ENCODE measurements around the gene AOC3. TPM values are rescaled to one million over a fixed set of nuclear protein-coding genes. Genes with fewer than 3 reads are reported as not detected.
"Not testable (repeated sequence)": the region's sequence is repeated elsewhere in the genome, so short reads cannot be mapped to it uniquely, and the experiment has no call there.

Gene AOC3
- polyA plus RNA-seq, 3 donors: 0.85 TPM; not detected in 2

DNA sequence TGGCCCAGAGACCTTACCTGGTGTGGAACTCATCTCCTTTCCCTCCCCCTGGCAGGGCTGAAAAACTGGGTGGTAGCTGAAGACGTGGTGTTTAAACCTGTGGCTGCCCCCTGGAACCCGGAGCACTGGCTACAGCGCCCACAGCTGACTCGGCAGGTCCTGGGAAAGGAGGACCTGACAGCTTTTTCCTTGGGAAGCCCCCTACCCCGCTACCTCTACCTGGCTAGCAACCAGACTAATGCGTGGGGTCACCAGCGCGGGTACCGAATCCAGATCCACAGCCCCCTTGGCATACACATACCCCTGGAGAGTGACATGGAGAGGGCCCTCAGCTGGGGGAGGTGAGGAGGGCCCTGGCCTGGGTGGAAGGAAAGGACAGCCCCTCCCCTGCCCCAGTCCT, 2.0 kb upstream of the AOC3 start:
- H3K4me2 ChIP-seq (replicated peaks; ENCODE audit: extremely low read depth, low read length, poor library complexity, severe bottlenecking): no peak overlapping the region
- H3K36me3 Mint-ChIP-seq: peaks cover 17 to 19% of the 10 kb centered on the region in 2 donors
- H3K36me3 ChIP-seq (replicated peaks in 1 of 2; ENCODE audit: control insufficient read depth in 1 of 2, insufficient read depth in 2 of 2, low read length in 2 of 2): peaks cover 18 to 19% of the 10 kb centered on the region in 2 donors
- no peaks in the 10 kb centered on the region for H3K27me3 ChIP-seq (ENCODE audit: control insufficient read depth in 2 of 2, insufficient read depth in 2 of 2, low read length in 2 of 2)
- H3K27me3 Mint-ChIP-seq (ENCODE audit: low read depth in 3 of 3): peaks cover 3 to 5% (median 5%) of the 10 kb centered on the region in 3 donors
- no peaks in the 10 kb centered on the region for H3K9me3 ChIP-seq (replicated peaks in 1 of 2; ENCODE audit: control insufficient read depth in 1 of 2, insufficient read depth in 1 of 2, low read length in 2 of 2)
- no peak overlapping the region for H3K4me3 ChIP-seq (replicated peaks in 1 of 3; ENCODE audit: low read depth in 2 of 3, low read length in 3 of 3)
- no peak overlapping the region for H2AFZ ChIP-seq (ENCODE audit: insufficient read depth, low read depth, low read length, poor library complexity, severe bottlenecking)
- TF ChIP-seq, protein P1, sequence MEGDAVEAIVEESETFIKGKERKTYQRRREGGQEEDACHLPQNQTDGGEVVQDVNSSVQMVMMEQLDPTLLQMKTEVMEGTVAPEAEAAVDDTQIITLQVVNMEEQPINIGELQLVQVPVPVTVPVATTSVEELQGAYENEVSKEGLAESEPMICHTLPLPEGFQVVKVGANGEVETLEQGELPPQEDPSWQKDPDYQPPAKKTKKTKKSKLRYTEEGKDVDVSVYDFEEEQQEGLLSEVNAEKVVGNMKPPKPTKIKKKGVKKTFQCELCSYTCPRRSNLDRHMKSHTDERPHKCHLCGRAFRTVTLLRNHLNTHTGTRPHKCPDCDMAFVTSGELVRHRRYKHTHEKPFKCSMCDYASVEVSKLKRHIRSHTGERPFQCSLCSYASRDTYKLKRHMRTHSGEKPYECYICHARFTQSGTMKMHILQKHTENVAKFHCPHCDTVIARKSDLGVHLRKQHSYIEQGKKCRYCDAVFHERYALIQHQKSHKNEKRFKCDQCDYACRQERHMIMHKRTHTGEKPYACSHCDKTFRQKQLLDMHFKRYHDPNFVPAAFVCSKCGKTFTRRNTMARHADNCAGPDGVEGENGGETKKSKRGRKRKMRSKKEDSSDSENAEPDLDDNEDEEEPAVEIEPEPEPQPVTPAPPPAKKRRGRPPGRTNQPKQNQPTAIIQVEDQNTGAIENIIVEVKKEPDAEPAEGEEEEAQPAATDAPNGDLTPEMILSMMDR (IDR thresholded peaks at IDR 0.05): no peak
- H3K4me1 Mint-ChIP-seq: peaks cover 23% of the 10 kb centered on the region
- H3K27ac ChIP-seq (ENCODE audit: low read depth in 1 of 2, low read length in 2 of 2): no peak overlapping the region
- no peaks in the 10 kb centered on the region for H3K9me3 Mint-ChIP-seq
- 93% methylated on average over 3 of the region's 9 CpGs for WGBS (ENCODE audit: insufficient coverage)
- intact Hi-C loops (cut with micrococcal nuclease): loop anchor here in 1 of 2 donors (10.0 kb wide), 1 partner anchor 146 kb away; the partner anchor contains the start of gene RPL27
- no peak overlapping the region for H3K4me3 Mint-ChIP-seq
- DNase-seq: no peak
- no peak overlapping the region for H3K27ac Mint-ChIP-seq
- peaks cover 20% of the 10 kb centered on the region for H4K20me1 ChIP-seq (ENCODE audit: insufficient read depth, low read length)
- no peaks in the 10 kb centered on the region for H3K79me2 ChIP-seq (ENCODE audit: insufficient read depth, low read length)
- peaks cover 19 to 23% of the 10 kb centered on the region in 2 donors for H3K4me1 ChIP-seq (ENCODE audit: control insufficient read depth in 1 of 2, insufficient read depth in 2 of 2, low read length in 2 of 2)
- H3K9ac ChIP-seq (ENCODE audit: insufficient read depth, low read length, poor library complexity, severe bottlenecking): no peak overlapping the region

DNA sequence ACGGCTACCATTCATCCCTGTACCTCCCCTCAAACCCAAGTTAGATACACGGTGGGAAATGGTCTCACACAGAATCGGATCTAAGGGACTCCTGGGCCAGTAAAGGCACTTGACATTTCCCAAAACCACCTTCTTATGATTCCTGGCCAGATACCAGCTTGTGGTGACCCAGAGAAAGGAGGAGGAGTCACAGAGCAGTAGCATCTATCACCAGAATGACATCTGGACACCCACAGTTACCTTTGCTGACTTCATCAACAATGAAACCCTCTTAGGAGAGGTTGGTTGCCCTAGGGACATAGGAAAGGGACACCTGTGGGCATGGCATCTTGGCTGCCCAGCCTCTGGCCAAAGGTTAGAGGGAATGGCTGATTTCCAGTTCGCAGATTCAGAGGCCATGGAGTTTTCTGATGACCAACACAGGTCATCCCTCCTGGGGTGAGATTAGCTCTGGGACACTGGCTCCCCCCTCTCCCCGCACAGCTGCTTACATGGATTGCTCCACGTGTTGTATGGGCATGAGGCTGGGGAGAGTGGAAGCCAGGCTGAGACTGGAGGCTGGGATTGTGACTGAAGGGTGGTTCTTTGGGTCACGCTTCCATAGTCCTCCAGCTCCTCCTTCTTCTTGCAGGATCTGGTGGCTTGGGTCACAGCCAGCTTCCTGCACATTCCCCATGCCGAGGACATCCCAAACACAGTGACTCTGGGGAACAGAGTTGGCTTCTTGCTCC, 1.4 kb upstream of the AOC3 start:
- H3K9me3 Mint-ChIP-seq: peaks cover 0 to 1% (median 0%) of the 10 kb centered on the region in 7 donors
- peaks cover 3 to 6% (median 5%) of the 10 kb centered on the region in 3 donors for H3K27me3 Mint-ChIP-seq (ENCODE audit: low read depth in 3 of 3)
- H3K27me3 ChIP-seq (ENCODE audit: control insufficient read depth in 2 of 2, insufficient read depth in 2 of 2, low read length in 2 of 2): no peaks in the 10 kb centered on the region
- H3K4me1 Mint-ChIP-seq: peaks cover 23% of the 10 kb centered on the region
- no peaks in the 10 kb centered on the region for H3K9me3 ChIP-seq (replicated peaks in 1 of 2; ENCODE audit: control insufficient read depth in 1 of 2, insufficient read depth in 1 of 2, low read length in 2 of 2)
- peaks cover 12 to 13% of the 10 kb centered on the region in 2 donors for H3K36me3 ChIP-seq (replicated peaks in 1 of 2; ENCODE audit: control insufficient read depth in 1 of 2, insufficient read depth in 2 of 2, low read length in 2 of 2)
- no peak overlapping the region for H3K27ac ChIP-seq (ENCODE audit: low read depth in 1 of 2, low read length in 2 of 2)
- no peak for DNase-seq
- peaks cover 19 to 23% of the 10 kb centered on the region in 2 donors for H3K4me1 ChIP-seq (ENCODE audit: control insufficient read depth in 1 of 2, insufficient read depth in 2 of 2, low read length in 2 of 2)
- H3K4me3 Mint-ChIP-seq: peak overlapping the region in 1 of 2 donors; percentile 30
- no peak overlapping the region for H2AFZ ChIP-seq (ENCODE audit: insufficient read depth, low read depth, low read length, poor library complexity, severe bottlenecking)
- peaks cover 18% of the 10 kb centered on the region for H4K20me1 ChIP-seq (ENCODE audit: insufficient read depth, low read length)
- H3K4me2 ChIP-seq (replicated peaks; ENCODE audit: extremely low read depth, low read length, poor library complexity, severe bottlenecking): no peak overlapping the region
- no peaks in the 10 kb centered on the region for H3K79me2 ChIP-seq (ENCODE audit: insufficient read depth, low read length)
- 94% methylated on average over 2 of the region's 8 CpGs for WGBS (ENCODE audit: insufficient coverage)
- no peak overlapping the region for H3K4me3 ChIP-seq (replicated peaks in 1 of 3; ENCODE audit: low read depth in 2 of 3, low read length in 3 of 3)
- peak overlapping the region; percentile 12 for H3K9ac ChIP-seq (ENCODE audit: insufficient read depth, low read length, poor library complexity, severe bottlenecking)
- intact Hi-C loops (cut with micrococcal nuclease): loop anchor here in 1 of 2 donors (10.0 kb wide), 1 partner anchor 145 kb away; the partner anchor contains the start of gene RPL27
- peaks cover 11 to 14% of the 10 kb centered on the region in 2 donors for H3K36me3 Mint-ChIP-seq
- TF ChIP-seq, protein P1 (IDR thresholded peaks at IDR 0.05): no peak
- H3K27ac Mint-ChIP-seq: no peak overlapping the region

DNA sequence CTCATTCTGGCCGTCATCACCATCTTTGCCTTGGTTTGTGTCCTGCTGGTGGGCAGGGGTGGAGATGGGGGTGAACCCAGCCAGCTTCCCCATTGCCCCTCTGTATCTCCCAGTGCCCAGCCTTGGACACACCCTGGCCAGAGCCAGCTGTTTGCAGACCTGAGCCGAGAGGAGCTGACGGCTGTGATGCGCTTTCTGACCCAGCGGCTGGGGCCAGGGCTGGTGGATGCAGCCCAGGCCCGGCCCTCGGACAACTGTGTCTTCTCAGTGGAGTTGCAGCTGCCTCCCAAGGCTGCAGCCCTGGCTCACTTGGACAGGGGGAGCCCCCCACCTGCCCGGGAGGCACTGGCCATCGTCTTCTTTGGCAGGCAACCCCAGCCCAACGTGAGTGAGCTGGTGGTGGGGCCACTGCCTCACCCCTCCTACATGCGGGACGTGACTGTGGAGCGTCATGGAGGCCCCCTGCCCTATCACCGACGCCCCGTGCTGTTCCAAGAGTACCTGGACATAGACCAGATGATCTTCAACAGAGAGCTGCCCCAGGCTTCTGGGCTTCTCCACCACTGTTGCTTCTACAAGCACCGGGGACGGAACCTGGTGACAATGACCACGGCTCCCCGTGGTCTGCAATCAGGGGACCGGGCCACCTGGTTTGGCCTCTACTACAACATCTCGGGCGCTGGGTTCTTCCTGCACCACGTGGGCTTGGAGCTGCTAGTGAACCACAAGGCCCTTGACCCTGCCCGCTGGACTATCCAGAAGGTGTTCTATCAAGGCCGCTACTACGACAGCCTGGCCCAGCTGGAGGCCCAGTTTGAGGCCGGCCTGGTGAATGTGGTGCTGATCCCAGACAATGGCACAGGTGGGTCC, 607 bp downstream of the AOC3 start:
- peaks cover 11 to 18% of the 10 kb centered on the region in 2 donors for H3K4me1 ChIP-seq (ENCODE audit: control insufficient read depth in 1 of 2, insufficient read depth in 2 of 2, low read length in 2 of 2)
- H2AFZ ChIP-seq (ENCODE audit: insufficient read depth, low read depth, low read length, poor library complexity, severe bottlenecking); H3K9ac ChIP-seq (ENCODE audit: insufficient read depth, low read length, poor library complexity, severe bottlenecking); DNase-seq; H3K27ac Mint-ChIP-seq; H3K4me3 Mint-ChIP-seq; H3K9me3 Mint-ChIP-seq; H3K27me3 Mint-ChIP-seq (ENCODE audit: low read depth in 3 of 3); H3K4me3 ChIP-seq (replicated peaks in 1 of 3; ENCODE audit: low read depth in 2 of 3, low read length in 3 of 3); H4K20me1 ChIP-seq (ENCODE audit: insufficient read depth, low read length); H3K27ac ChIP-seq (ENCODE audit: low read depth in 1 of 2, low read length in 2 of 2); H3K36me3 ChIP-seq (replicated peaks in 1 of 2; ENCODE audit: control insufficient read depth in 1 of 2, insufficient read depth in 2 of 2, low read length in 2 of 2); H3K27me3 ChIP-seq (ENCODE audit: control insufficient read depth in 2 of 2, insufficient read depth in 2 of 2, low read length in 2 of 2); H3K36me3 Mint-ChIP-seq; H3K4me2 ChIP-seq (replicated peaks; ENCODE audit: extremely low read depth, low read length, poor library complexity, severe bottlenecking); H3K9me3 ChIP-seq (replicated peaks in 1 of 2; ENCODE audit: control insufficient read depth in 1 of 2, insufficient read depth in 1 of 2, low read length in 2 of 2); H3K79me2 ChIP-seq (ENCODE audit: insufficient read depth, low read length); intact Hi-C loops (cut with micrococcal nuclease): not testable (repeated sequence)
- WGBS (ENCODE audit: insufficient coverage): 94% methylated on average over 3 of the region's 28 CpGs
- peaks cover 15% of the 10 kb centered on the region for H3K4me1 Mint-ChIP-seq

Data from CD14-positive monocyte (primary cell).